ENCODE results near the gene ARHGAP42. TPM values are rescaled to one million over a fixed set of nuclear protein-coding genes. Genes with fewer than 3 reads are reported as not detected.

The ARHGAP42 gene
- total RNA-seq, 1 experiment from 2014 or later = 39.1 TPM

DNA sequence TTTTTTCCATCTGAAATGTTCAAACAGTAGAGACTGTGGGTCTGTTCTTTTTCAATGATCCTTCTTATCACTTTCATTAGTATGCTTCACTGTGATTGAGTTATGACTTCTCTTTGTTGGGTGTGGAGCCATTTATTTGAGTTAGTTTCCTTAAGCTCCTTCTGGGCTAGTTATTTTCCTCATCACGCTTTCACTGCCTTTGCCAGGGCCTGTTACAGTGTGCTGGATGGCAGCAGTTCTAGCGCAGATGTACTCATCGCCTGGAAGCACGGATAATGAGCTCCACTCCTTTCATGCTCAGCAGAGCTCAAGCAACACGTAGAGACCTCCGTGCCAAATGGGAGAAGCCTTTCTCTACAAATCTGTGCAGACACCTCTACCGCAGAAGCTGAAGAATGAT lies 7.0 kb upstream of the ARHGAP42 start:
- no peaks in the 10 kb centered on the region for H3K9me3 ChIP-seq (ENCODE audit: control insufficient read depth, low read depth, low read length)
- H2BK12ac ChIP-seq (ENCODE audit: insufficient read length, low read depth, low read length) = peak overlapping the region; percentile 76
- Mint-ChIP-seq H3K36me3 (ENCODE audit: insufficient read depth in 1 of 3, low read depth in 3 of 3) (no peaks in the 10 kb centered on the region; a peak in 1 of 7 replicates), H3K27me3 (ENCODE audit: low read depth) (no peaks in the 10 kb centered on the region), H3K4me1 (peaks cover 43 to 45% of the 10 kb centered on the region in 2 experiments), H3K9me3 (no peaks in the 10 kb centered on the region), H3K4me3 (no peak overlapping the region), H3K27ac (peak overlapping the region in 2 of 3 experiments; percentile 34 to 85; a peak in 4 of 7 replicates)
- H4K5ac ChIP-seq (ENCODE audit: insufficient read length, low read depth, low read length) = no peak overlapping the region
- no peaks in the 10 kb centered on the region for H4K20me1 ChIP-seq (ENCODE audit: control insufficient read depth, insufficient read depth, insufficient read length)
- no peaks in the 10 kb centered on the region for H3K23me2 ChIP-seq (ENCODE audit: insufficient read length, low read depth, low read length, poor library complexity, severe bottlenecking)
- H3K4me1 ChIP-seq (ENCODE audit: insufficient read depth, low read length) = peaks cover 3% of the 10 kb centered on the region
- no peak overlapping the region for H3K27ac ChIP-seq (ENCODE audit: insufficient read length, low read depth, low read length)
- no peak overlapping the region for H3K9ac ChIP-seq (ENCODE audit: extremely low read depth, insufficient read length, low read length)
- no peaks in the 10 kb centered on the region for H3K79me2 ChIP-seq (ENCODE audit: insufficient read depth, low read length)
- no peak overlapping the region for H3K4ac ChIP-seq (ENCODE audit: low read depth, low read length)
- no peak overlapping the region for H2BK5ac ChIP-seq (ENCODE audit: insufficient read length, low read length)
- no peak overlapping the region for H2AK5ac ChIP-seq (ENCODE audit: insufficient read length, low read length)
- no peak overlapping the region for H3K56ac ChIP-seq (ENCODE audit: insufficient read length, low read depth, low read length)
- H3K4me2 ChIP-seq (ENCODE audit: insufficient read depth, insufficient read length, low read length) = no peak overlapping the region
- H4K91ac ChIP-seq (ENCODE audit: insufficient read length, low read depth, low read length) = no peak overlapping the region
- no peaks in the 10 kb centered on the region for H3K27me3 ChIP-seq (ENCODE audit: insufficient read depth, low read length)
- H2BK20ac ChIP-seq (ENCODE audit: low read depth, low read length, poor library complexity, severe bottlenecking) = no peak overlapping the region
- no peak overlapping the region for H3T11ph ChIP-seq (ENCODE audit: low read length)
- no peak overlapping the region for H3K14ac ChIP-seq (ENCODE audit: insufficient read depth, low read length)
- no peak overlapping the region for H2BK15ac ChIP-seq (ENCODE audit: low read depth, low read length)
- H4K8ac ChIP-seq (replicated peaks; ENCODE audit: insufficient read length, low read depth, low read length) = no peak overlapping the region
- no peak for DNase-seq
- H3K18ac ChIP-seq (ENCODE audit: insufficient read length, low read depth, low read length) = no peak overlapping the region
- no CpG with 5 or more reads among the region's 7 CpGs for WGBS (ENCODE audit: extremely low coverage, insufficient read length, low lambda C conversion rate)
- H2AFZ ChIP-seq (ENCODE audit: low read length) = no peak overlapping the region
- TF ChIP-seq, protein P1, sequence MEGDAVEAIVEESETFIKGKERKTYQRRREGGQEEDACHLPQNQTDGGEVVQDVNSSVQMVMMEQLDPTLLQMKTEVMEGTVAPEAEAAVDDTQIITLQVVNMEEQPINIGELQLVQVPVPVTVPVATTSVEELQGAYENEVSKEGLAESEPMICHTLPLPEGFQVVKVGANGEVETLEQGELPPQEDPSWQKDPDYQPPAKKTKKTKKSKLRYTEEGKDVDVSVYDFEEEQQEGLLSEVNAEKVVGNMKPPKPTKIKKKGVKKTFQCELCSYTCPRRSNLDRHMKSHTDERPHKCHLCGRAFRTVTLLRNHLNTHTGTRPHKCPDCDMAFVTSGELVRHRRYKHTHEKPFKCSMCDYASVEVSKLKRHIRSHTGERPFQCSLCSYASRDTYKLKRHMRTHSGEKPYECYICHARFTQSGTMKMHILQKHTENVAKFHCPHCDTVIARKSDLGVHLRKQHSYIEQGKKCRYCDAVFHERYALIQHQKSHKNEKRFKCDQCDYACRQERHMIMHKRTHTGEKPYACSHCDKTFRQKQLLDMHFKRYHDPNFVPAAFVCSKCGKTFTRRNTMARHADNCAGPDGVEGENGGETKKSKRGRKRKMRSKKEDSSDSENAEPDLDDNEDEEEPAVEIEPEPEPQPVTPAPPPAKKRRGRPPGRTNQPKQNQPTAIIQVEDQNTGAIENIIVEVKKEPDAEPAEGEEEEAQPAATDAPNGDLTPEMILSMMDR (conservative IDR thresholded peaks at IDR 0.05) = no peak
- H2BK120ac ChIP-seq (ENCODE audit: low read depth, low read length, poor library complexity, severe bottlenecking) = no peak overlapping the region
- H3K79me1 ChIP-seq (ENCODE audit: insufficient read depth, low read depth, low read length, poor library complexity, severe bottlenecking) = no peaks in the 10 kb centered on the region
- no peak overlapping the region for H3K23ac ChIP-seq (ENCODE audit: insufficient read length, low read depth, low read length)

Data from H9 (cell line).